HEK293 (cell line): ENCODE results near the gene TOP3B.

Experiments
- CTCF ChIA-PET: fragments of 350-600 bp; formaldehyde crosslinking; extraction: SDS; loops from one replicate; lab custom pipeline; 2021; ENCODE audit warnings: antibody characterized with exemption; lab: Yijun Ruan, JAX
- POLR2A ChIA-PET: fragments of 300-600 bp; formaldehyde crosslinking; extraction: SDS; loops from one replicate; lab custom pipeline; 2020; ENCODE audit warnings: antibody characterized with exemption, inconsistent platforms; lab: Yijun Ruan, JAX
- H3K27ac ChIP-seq: fragments of 200-500 bp; sonication (Bioruptor generic); 2 replicates; pipeline ENCODE4 v1.5.1; 2014; ENCODE audit warnings: low read depth, low read length, control low read depth, inconsistent platforms; ENCODE audit errors: extremely low read depth
- H3K36me3 ChIP-seq, 2 experiments: fragments of 200-500 bp in 1 of 2; sonication (Bioruptor generic) in 1 of 2; 1 replicate in 1 of 2; 2 replicates in 1 of 2; pipeline ENCODE4 v1.5.1; 2014 to 2017; ENCODE audit warnings: inconsistent platforms in 2 of 2, low read length in 2 of 2; ENCODE audit not compliant: control insufficient read depth in 2 of 2, insufficient read depth in 1 of 2
- H3K4me1 ChIP-seq: fragments of 200-500 bp; sonication (Bioruptor generic); 2 replicates; pipeline ENCODE4 v1.5.1; 2014; ENCODE audit warnings: mild to moderate bottlenecking, low read length, inconsistent platforms; ENCODE audit not compliant: control insufficient read depth, insufficient read depth
- H3K4me3 ChIP-seq: 2 replicates; pipeline ENCODE4 v1.5.1; 2011; ENCODE audit warnings: low read depth, mild to moderate bottlenecking, control low read depth, low read length, moderate library complexity
- H3K9me3 ChIP-seq: fragments of 200-500 bp; sonication (Bioruptor generic); 2 replicates; pipeline ENCODE4 v1.5.1; 2014; ENCODE audit warnings: low read depth, low read length, inconsistent platforms; ENCODE audit not compliant: control insufficient read depth, insufficient read depth
- BCL6B ChIP-seq: fragments of 450-650 bp; formaldehyde crosslinking; IDR thresholded peaks from 2 replicates; pipeline ENCODE4 v1.5.1; 2017; ENCODE audit warnings: missing biosample characterization, missing genetic modification characterization
- CTCF ChIP-seq: fragments of 450-650 bp; formaldehyde crosslinking; IDR thresholded peaks from 2 replicates; pipeline ENCODE4 v1.5.1; 2016; ENCODE audit warnings: missing biosample characterization, missing genetic modification characterization
- EGR2 ChIP-seq: fragments of 450-650 bp; formaldehyde crosslinking; IDR thresholded peaks from 2 replicates; pipeline ENCODE4 v1.5.1; 2016; ENCODE audit warnings: low read depth, missing biosample characterization, missing genetic modification characterization
- GLI2 ChIP-seq: fragments of 450-650 bp; formaldehyde crosslinking; IDR thresholded peaks from 2 replicates; pipeline ENCODE4; 2017; ENCODE audit warnings: missing biosample characterization, missing genetic modification characterization, low read depth, borderline replicate concordance
- KLF1 ChIP-seq: fragments of 450-650 bp; formaldehyde crosslinking; IDR thresholded peaks from 2 replicates; pipeline ENCODE4 v1.5.1; 2016; ENCODE audit warnings: missing biosample characterization, missing genetic modification characterization
- RBAK ChIP-seq: fragments of 450-650 bp; formaldehyde crosslinking; IDR thresholded peaks from 2 replicates; pipeline ENCODE4 v1.5.1; 2016; ENCODE audit warnings: missing biosample characterization, missing genetic modification characterization
- ZFHX2 ChIP-seq: fragments of 450-650 bp; formaldehyde crosslinking; conservative IDR thresholded peaks from 2 replicates; pipeline ENCODE4 v1.5.1; 2016; ENCODE audit warnings: missing biosample characterization, missing genetic modification characterization
- ZFP3 ChIP-seq: fragments of 450-650 bp; formaldehyde crosslinking; IDR thresholded peaks from 2 replicates; pipeline ENCODE4 v1.5.1; 2016; ENCODE audit warnings: low read depth, missing biosample characterization, missing genetic modification characterization
- ZNF114 ChIP-seq: fragments of 450-650 bp; formaldehyde crosslinking; IDR thresholded peaks from 2 replicates; pipeline ENCODE4 v1.5.0; 2017; ENCODE audit warnings: missing biosample characterization, missing genetic modification characterization
- ZNF311 ChIP-seq: fragments of 450-650 bp; formaldehyde crosslinking; IDR thresholded peaks from 2 replicates; pipeline ENCODE4 v1.5.1; 2017; ENCODE audit warnings: missing biosample characterization, missing genetic modification characterization, borderline replicate concordance
- ZNF530 ChIP-seq: fragments of 450-650 bp; formaldehyde crosslinking; IDR thresholded peaks from 2 replicates; pipeline ENCODE4 v1.5.1; 2016; ENCODE audit warnings: low read depth, missing biosample characterization, missing genetic modification characterization
- ZNF596 ChIP-seq: fragments of 450-650 bp; IDR thresholded peaks from 2 replicates; pipeline ENCODE4 v1.5.0; 2018; ENCODE audit warnings: missing biosample characterization, mild to moderate bottlenecking, missing genetic modification characterization, moderate library complexity
- ZNF747 ChIP-seq: fragments of 450-650 bp; formaldehyde crosslinking; IDR thresholded peaks from 2 replicates; pipeline ENCODE4 v1.5.1; 2016; ENCODE audit warnings: missing biosample characterization, missing genetic modification characterization
- ZSCAN16 ChIP-seq: fragments of 450-650 bp; formaldehyde crosslinking; IDR thresholded peaks from 2 replicates; pipeline ENCODE4 v1.5.1; 2016; ENCODE audit warnings: missing biosample characterization, missing genetic modification characterization

Gene TOP3B

GRCh38 chr22:21917959-21918261, 64.7 kb downstream of the TOP3B start:
- POLR2A ChIA-PET, result interaction anchor here (0.8 to 1.1 kb wide), 2 partner anchors 16 to 182 kb away, joined by 4 read pairs; partner anchors contain the start of gene YPEL1
- no peaks in the 10 kb centered on the region for H3K4me1 ChIP-seq
- CTCF ChIA-PET, result interaction anchor here (1.1 kb wide), 1 partner anchor 14 kb away, joined by 3 read pairs; no protein-coding TSS in a partner anchor
- peaks cover 0 to 9% of the 10 kb centered on the region in 2 experiments; a peak in 1 of 3 replicates for H3K36me3 ChIP-seq
- no peak for TF ChIP-seq RBAK (tag by site-specific recombination)
- no peaks in the 10 kb centered on the region for H3K9me3 ChIP-seq
- H3K27ac ChIP-seq, result no peak overlapping the region
- H3K4me3 ChIP-seq, result no peak overlapping the region

DNA sequence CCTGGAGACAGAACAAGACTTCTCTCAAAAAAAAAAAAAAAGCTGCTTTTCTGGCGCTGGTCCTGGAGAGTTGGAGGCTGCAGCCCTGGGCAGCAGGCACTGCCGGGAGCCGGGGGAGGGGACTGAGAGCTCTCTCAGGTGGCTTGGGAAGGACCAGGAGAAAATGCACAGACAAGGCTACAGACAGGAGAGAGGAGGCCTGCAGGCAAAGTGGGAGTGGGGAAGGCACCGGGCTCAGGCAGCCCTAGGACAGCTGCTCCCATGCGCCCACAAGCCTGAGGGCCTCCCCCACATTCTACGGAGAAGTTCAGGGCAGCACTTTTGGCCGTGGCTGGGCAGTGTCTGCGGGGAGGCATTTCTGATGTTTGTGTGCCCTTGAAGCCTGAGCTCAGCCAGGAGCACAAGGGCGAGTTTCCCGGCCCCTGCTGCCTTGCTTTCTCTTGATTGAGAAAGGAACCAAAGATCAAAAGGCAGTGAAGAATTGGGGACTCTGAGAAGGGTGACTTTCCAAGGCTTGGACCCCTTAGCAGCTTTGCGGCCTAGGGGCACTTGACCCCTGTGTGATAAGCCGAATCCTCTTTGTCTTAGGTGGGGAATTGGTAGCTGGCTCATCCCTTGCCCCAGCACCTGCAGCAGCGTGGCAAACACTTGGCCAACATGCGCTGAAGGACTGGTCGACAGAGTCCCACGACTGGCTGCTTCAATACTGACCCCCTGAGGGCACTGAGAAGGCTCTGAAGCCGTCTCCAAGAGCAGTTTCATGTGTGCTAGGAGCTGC, 65.2 kb downstream of the TOP3B start:
- Histone ChIP-seq H3K4me1 (no peaks in the 10 kb centered on the region), H3K27ac (no peak overlapping the region), H3K9me3 (no peaks in the 10 kb centered on the region), H3K4me3 (no peak overlapping the region), H3K36me3 (peaks cover 0 to 8% of the 10 kb centered on the region in 2 experiments; a peak in 1 of 3 replicates)
- ChIA-PET POLR2A (interaction anchor here (1.1 kb wide), 2 partner anchors 51 to 181 kb away, joined by 3 to 4 read pairs; partner anchors contain the start of gene YPEL1), CTCF (interaction anchor here (0.6 to 1.8 kb wide), 4 partner anchors 13 to 204 kb away, joined by 3 to 8 read pairs (median 3); no protein-coding TSS in a partner anchor)
- TF ChIP-seq EGR2, result peak; percentile 11; the same call in 1 of the 2 replicates
- no peak for TF ChIP-seq ZNF596 (tag by site-specific recombination)
- peak; percentile 30; the same call in 1 of the 2 replicates for TF ChIP-seq CTCF (tag by site-specific recombination)
- TF ChIP-seq ZFHX2, result peak; percentile 52

- CTCF ChIA-PET, result interaction anchor here (0.5 to 1.8 kb wide), 4 partner anchors 11 to 203 kb away, joined by 3 to 8 read pairs (median 4); no protein-coding TSS in a partner anchor
- TF ChIP-seq KLF1 (tag by site-specific recombination) (no peak), ZFP3 (no peak), ZNF530 (tag by site-specific recombination) (no peak), ZNF311 (tag by site-specific recombination) (no peak), ZSCAN16 (tag by site-specific recombination) (no peak), GLI2 (tag by site-specific recombination) (no peak), ZNF114 (tag by site-specific recombination) (no peak), ZNF747 (no peak), BCL6B (tag by site-specific recombination) (no peak)
- TF ChIP-seq, all 188 proteins: peak for 0
- POLR2A ChIA-PET, result interaction anchor here (1.1 kb wide), 1 partner anchor 50 kb away, joined by 3 read pairs; no protein-coding TSS in a partner anchor
Observed at GRCh38 chr22:21916309-21916918, 66.2 kb downstream of the TOP3B start.

More at GRCh38 chr22:21916309-21916918, 66.2 kb downstream of the TOP3B start:
- H3K4me3 ChIP-seq, result no peak overlapping the region
- H3K36me3 ChIP-seq, result peaks cover 0 to 7% of the 10 kb centered on the region in 2 experiments; a peak in 1 of 3 replicates
- no peak overlapping the region for H3K27ac ChIP-seq
- H3K4me1 ChIP-seq, result no peaks in the 10 kb centered on the region
- no peaks in the 10 kb centered on the region for H3K9me3 ChIP-seq
